ENCODE measurements around the gene PHKA1. TPM values are rescaled to one million over a fixed set of nuclear protein-coding genes. Genes with fewer than 3 reads are reported as not detected.
"Not testable (repeated sequence)": the region's sequence is repeated elsewhere in the genome, so short reads cannot be mapped to it uniquely, and the experiment has no call there.

PHKA1 gene
- total RNA-seq (1 to 10 TPM; 3.8 to 4.0 TPM), polyA plus RNA-seq (1 to 10 TPM; 1.1 to 2.5 TPM)
- long read RNA-seq, donor 1, result 0 reads
- long read RNA-seq, donor 2, result 0 reads
- long read RNA-seq, donor 3, result 0 reads
- long read RNA-seq, donor 4, result 0 reads
- long read RNA-seq, donor 5, result 0 reads

DNA sequence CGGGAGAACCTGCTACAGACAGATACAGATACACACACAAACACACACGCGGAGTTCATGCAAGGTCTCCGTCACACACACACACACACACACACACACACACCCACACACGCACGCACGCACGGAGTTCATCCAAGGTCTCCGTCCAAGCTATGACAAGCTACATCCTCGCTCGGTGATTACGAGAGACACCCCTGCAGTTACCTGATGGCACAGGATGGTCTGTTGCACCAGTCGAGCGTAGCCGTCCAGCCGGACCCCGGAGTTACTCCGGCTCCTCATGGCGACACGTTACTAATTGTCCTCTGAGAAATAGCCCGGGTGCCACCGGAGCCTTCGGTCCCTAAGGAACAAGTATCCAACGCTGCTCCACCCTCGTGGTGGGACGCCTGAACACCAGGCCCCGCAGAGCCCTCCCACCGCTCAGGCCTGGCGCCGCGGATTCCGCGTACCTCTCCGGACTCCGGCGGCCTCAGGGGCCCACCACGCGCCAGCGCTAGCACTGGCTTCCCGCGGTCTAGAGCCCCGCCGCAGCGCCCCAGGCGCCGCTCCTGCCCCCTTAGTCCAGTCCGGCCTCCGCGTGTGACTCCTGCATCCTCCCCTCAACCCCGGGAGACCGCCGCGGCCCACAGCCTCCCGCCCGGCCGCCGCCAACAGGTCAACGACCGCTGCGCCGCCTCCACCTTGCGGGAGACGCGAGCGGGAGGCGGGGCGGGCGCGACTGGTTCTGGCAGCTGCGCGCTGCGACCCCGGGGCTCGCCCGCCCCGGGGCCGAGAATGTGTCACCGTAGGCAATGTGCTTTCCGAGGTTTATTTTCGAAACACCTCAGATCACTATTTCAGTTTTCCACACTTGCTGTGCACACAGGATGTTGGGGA lies at the start of gene PHKA1:
Gene PHKA1, minus strand, starts transcription at position 708 of the 879 bp plus-strand sequence. Its CDS starts 426 bp downstream, at position 282.
- WGBS, 2 donors, result 10 to 36% methylated on average over 38 to 80 of the region's 80 CpGs
- Histone ChIP-seq H3K9ac (ENCODE audit: insufficient read depth in 1 of 2, low read length in 2 of 2) (peak within 1 kb of the TSS in 1 of 2 donors; percentile 42), H3K4me3 (peak within 1 kb of the TSS; percentile 32), H3K27ac (ENCODE audit: low read depth in 1 of 2, low read length in 1 of 2) (peak within 1 kb of the TSS; percentile 6 to 72)
- not testable (repeated sequence) for H3K4me1 ChIP-seq (ENCODE audit: control insufficient read depth in 5 of 5, insufficient read depth in 5 of 5, low read length in 5 of 5); H3K27me3 ChIP-seq (ENCODE audit: control insufficient read depth in 3 of 3, insufficient read depth in 3 of 3, low read length in 2 of 3); H3K9me3 ChIP-seq (ENCODE audit: control insufficient read depth in 4 of 4, insufficient read depth in 3 of 4, low read length in 3 of 4); H3K36me3 ChIP-seq (ENCODE audit: control insufficient read depth in 4 of 4, insufficient read depth in 4 of 4, low read length in 4 of 4)
- ATAC-seq (ENCODE audit: insufficient read depth, low FRiP score) (peak; percentile 49), DNase-seq (peak in 2 of 3 donors; percentile 15 to 42)

GRCh38 chrX:72760454-72760853 lies 46.3 kb upstream of the PHKA1 start:
- not testable (repeated sequence) for DNase-seq; H3K27me3 ChIP-seq (ENCODE audit: control insufficient read depth in 3 of 3, insufficient read depth in 3 of 3, low read length in 2 of 3); H3K36me3 ChIP-seq (ENCODE audit: control insufficient read depth in 4 of 4, insufficient read depth in 4 of 4, low read length in 4 of 4); H3K27ac ChIP-seq (ENCODE audit: low read depth in 1 of 2, low read length in 1 of 2); H3K4me1 ChIP-seq (ENCODE audit: control insufficient read depth in 5 of 5, insufficient read depth in 5 of 5, low read length in 5 of 5); H3K9ac ChIP-seq (ENCODE audit: insufficient read depth in 1 of 2, low read length in 2 of 2); ATAC-seq (ENCODE audit: insufficient read depth, low FRiP score); H3K4me3 ChIP-seq; H3K9me3 ChIP-seq (ENCODE audit: control insufficient read depth in 4 of 4, insufficient read depth in 3 of 4, low read length in 3 of 4)
- no CpG with 5 or more reads among the region's 9 CpGs for WGBS, 2 donors

DNA sequence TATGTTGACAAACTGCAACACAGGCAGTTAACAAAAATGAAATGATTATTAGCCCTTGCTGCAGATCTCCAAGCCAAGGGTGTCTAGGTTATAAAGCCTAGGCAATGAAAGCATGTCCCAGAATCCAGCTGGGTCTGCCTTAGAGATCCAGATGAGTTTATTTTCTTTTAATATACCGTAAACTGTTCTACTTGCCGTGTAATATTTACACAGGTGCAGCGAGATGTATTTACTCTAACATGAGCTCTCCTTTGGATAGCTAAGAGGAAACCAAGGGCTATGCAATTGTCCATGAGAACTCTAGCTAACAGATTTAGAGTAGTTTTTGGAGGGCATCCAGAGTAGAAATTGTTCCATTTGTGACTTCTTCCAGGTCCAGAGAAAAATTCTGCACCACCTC lies 34.4 kb upstream of the PHKA1 start:
- DNase-seq; H3K4me1 ChIP-seq (ENCODE audit: control insufficient read depth in 5 of 5, insufficient read depth in 5 of 5, low read length in 5 of 5); H3K4me3 ChIP-seq; H3K36me3 ChIP-seq (ENCODE audit: control insufficient read depth in 4 of 4, insufficient read depth in 4 of 4, low read length in 4 of 4); H3K27me3 ChIP-seq (ENCODE audit: control insufficient read depth in 3 of 3, insufficient read depth in 3 of 3, low read length in 2 of 3); H3K9ac ChIP-seq (ENCODE audit: insufficient read depth in 1 of 2, low read length in 2 of 2); ATAC-seq (ENCODE audit: insufficient read depth, low FRiP score); H3K27ac ChIP-seq (ENCODE audit: low read depth in 1 of 2, low read length in 1 of 2); H3K9me3 ChIP-seq (ENCODE audit: control insufficient read depth in 4 of 4, insufficient read depth in 3 of 4, low read length in 3 of 4): not testable (repeated sequence)
- WGBS, 2 donors, result no CpG with 5 or more reads among the region's 3 CpGs

DNA sequence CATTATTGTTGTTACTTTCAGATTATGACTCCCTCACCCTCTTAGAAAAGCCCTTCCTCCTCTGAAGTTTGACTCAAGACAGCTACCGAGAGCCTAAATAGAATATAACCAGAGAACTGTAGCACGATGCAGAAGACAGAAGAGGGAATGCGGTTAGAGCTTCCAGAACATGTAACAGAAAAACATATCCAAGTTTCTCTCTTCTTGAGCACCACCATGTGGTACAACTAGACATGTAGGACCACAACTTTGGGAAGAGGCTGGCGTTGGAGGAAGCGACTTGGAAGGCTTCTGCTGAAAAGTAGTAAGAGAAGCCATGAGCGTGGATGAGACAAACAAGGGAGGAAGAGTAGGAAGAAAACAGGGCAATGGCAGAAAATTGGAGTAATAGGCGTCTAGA lies 31.4 kb upstream of the PHKA1 start:
- not testable (repeated sequence) for H3K27ac ChIP-seq (ENCODE audit: low read depth in 1 of 2, low read length in 1 of 2); H3K9me3 ChIP-seq (ENCODE audit: control insufficient read depth in 4 of 4, insufficient read depth in 3 of 4, low read length in 3 of 4); H3K9ac ChIP-seq (ENCODE audit: insufficient read depth in 1 of 2, low read length in 2 of 2); H3K4me1 ChIP-seq (ENCODE audit: control insufficient read depth in 5 of 5, insufficient read depth in 5 of 5, low read length in 5 of 5); H3K4me3 ChIP-seq; H3K27me3 ChIP-seq (ENCODE audit: control insufficient read depth in 3 of 3, insufficient read depth in 3 of 3, low read length in 2 of 3); ATAC-seq (ENCODE audit: insufficient read depth, low FRiP score); H3K36me3 ChIP-seq (ENCODE audit: control insufficient read depth in 4 of 4, insufficient read depth in 4 of 4, low read length in 4 of 4); DNase-seq
- no CpG with 5 or more reads among the region's 7 CpGs for WGBS, 2 donors

- Histone ChIP-seq H3K27me3 (ENCODE audit: control insufficient read depth in 3 of 3, insufficient read depth in 3 of 3, low read length in 2 of 3) (peaks cover 0 to 5% (median 3%) of the 10 kb centered on the region in 3 donors), H3K36me3 (ENCODE audit: control insufficient read depth in 4 of 4, insufficient read depth in 4 of 4, low read length in 4 of 4) (no peaks in the 10 kb centered on the region), H3K27ac (ENCODE audit: low read depth in 1 of 2, low read length in 1 of 2) (no peak overlapping the region), H3K9me3 (ENCODE audit: control insufficient read depth in 4 of 4, insufficient read depth in 3 of 4, low read length in 3 of 4) (peaks cover 0 to 7% (median 0%) of the 10 kb centered on the region in 4 donors), H3K9ac (ENCODE audit: insufficient read depth in 1 of 2, low read length in 2 of 2) (no peak overlapping the region), H3K4me3 (no peak overlapping the region), H3K4me1 (ENCODE audit: control insufficient read depth in 5 of 5, insufficient read depth in 5 of 5, low read length in 5 of 5) (no peaks in the 10 kb centered on the region)
- ATAC-seq (ENCODE audit: insufficient read depth, low FRiP score) (no peak), DNase-seq (no peak)
- WGBS, 2 donors, result 76 to 79% methylated on average over 1 of the region's 1 CpG
- no peak for TF ChIP-seq CTCF (IDR thresholded peaks at IDR 0.05; ENCODE audit: control extremely low read depth, extremely low read depth)
Observed at GRCh38 chrX:72735561-72735960, 21.5 kb upstream of the PHKA1 start.

- H3K4me3 ChIP-seq; H3K36me3 ChIP-seq (ENCODE audit: control insufficient read depth in 4 of 4, insufficient read depth in 4 of 4, low read length in 4 of 4); H3K4me1 ChIP-seq (ENCODE audit: control insufficient read depth in 5 of 5, insufficient read depth in 5 of 5, low read length in 5 of 5); H3K9me3 ChIP-seq (ENCODE audit: control insufficient read depth in 4 of 4, insufficient read depth in 3 of 4, low read length in 3 of 4); DNase-seq; ATAC-seq (ENCODE audit: insufficient read depth, low FRiP score); H3K27me3 ChIP-seq (ENCODE audit: control insufficient read depth in 3 of 3, insufficient read depth in 3 of 3, low read length in 2 of 3); H3K9ac ChIP-seq (ENCODE audit: insufficient read depth in 1 of 2, low read length in 2 of 2); H3K27ac ChIP-seq (ENCODE audit: low read depth in 1 of 2, low read length in 1 of 2): not testable (repeated sequence)
- WGBS, 2 donors, result 44 to 61% methylated on average over 7 to 8 of the region's 8 CpGs
Observed at GRCh38 chrX:72733636-72734035, 19.5 kb upstream of the PHKA1 start.

Measured in lung (tissue), 16 donors.